HL-60 (cell line): ENCODE measurements around the gene KRT81.

Source experiments
- CTCF ChIP-seq: IDR thresholded peaks from one replicate; pipeline ENCODE4 v1.5.1; 2011; ENCODE audit warnings: low read length, control low read depth, inconsistent platforms; ENCODE audit not compliant: insufficient read depth
- POLR2AphosphoS5 ChIP-seq: IDR thresholded peaks from 2 replicates; pipeline ENCODE4 v1.6.1; 2012; ENCODE audit warnings: low read depth

GRCh38 chr12:52242442-52243258 is 48.7 kb downstream of the KRT81 start:
- no peak for TF ChIP-seq CTCF
- TF ChIP-seq POLR2AphosphoS5: no peak
